Measurements from ENCODE around the gene BAHCC1. TPM values are rescaled to one million over a fixed set of nuclear protein-coding genes. Genes with fewer than 3 reads are reported as not detected.

The BAHCC1 gene
- total RNA-seq, 5 donors from 2014 or later (not counting 1 experiment from before 2014, with no cell fraction given): 0.23 to 0.82 (median 0.33) TPM

- Mint-ChIP-seq H3K4me1 (no peaks in the 10 kb centered on the region), H3K27ac (no peak overlapping the region), H3K36me3 (no peaks in the 10 kb centered on the region), H3K9me3 (no peaks in the 10 kb centered on the region), H3K27me3 (peaks cover 0 to under 1% of the 10 kb centered on the region in 2 donors), H3K4me3 (no peak overlapping the region)
- DNase-seq (peak in 3 of 35 experiments; percentile 17 to 34 (median 26)), ATAC-seq (replicated peaks in 1 of 4) (peak; percentile 34 to 67 (median 59))
- Histone ChIP-seq H3K27ac (ENCODE audit: low read length) (no peak overlapping the region), H3K4me1 (ENCODE audit: control insufficient read depth in 1 of 2, extremely low read depth in 1 of 2, insufficient read depth in 2 of 2, low read length in 2 of 2) (peaks cover 0 to 5% of the 10 kb centered on the region in 2 experiments), H3K9me3 (no peaks in the 10 kb centered on the region), H3K27me3 (replicated peaks in 1 of 2; ENCODE audit: control insufficient read depth in 2 of 2, extremely low read depth in 1 of 2, insufficient read depth in 2 of 2, low read length in 1 of 2) (peaks cover 0 to 8% of the 10 kb centered on the region in 2 experiments), H3K4me3 (ENCODE audit: control insufficient read depth in 1 of 2, extremely low read depth in 1 of 2, low read length in 1 of 2) (no peak overlapping the region), H3K36me3 (ENCODE audit: control insufficient read depth in 2 of 2, extremely low read depth in 1 of 2, insufficient read depth in 1 of 2, low read length in 1 of 2) (no peaks in the 10 kb centered on the region)
- WGBS (ENCODE audit: insufficient coverage): 94% methylated on average over 19 of the region's 28 CpGs
- ChIA-PET POLR2A (no interaction called here), CTCF (no interaction called here)
Measured at GRCh38 chr17:81471818-81472456, 76.7 kb downstream of the BAHCC1 start.

GRCh38 chr17:81473019-81473418 is 77.8 kb downstream of the BAHCC1 start:
- ATAC-seq (replicated peaks in 1 of 4) (no peak), DNase-seq (no peak)
- CTCF ChIA-PET: no interaction called here

DNA sequence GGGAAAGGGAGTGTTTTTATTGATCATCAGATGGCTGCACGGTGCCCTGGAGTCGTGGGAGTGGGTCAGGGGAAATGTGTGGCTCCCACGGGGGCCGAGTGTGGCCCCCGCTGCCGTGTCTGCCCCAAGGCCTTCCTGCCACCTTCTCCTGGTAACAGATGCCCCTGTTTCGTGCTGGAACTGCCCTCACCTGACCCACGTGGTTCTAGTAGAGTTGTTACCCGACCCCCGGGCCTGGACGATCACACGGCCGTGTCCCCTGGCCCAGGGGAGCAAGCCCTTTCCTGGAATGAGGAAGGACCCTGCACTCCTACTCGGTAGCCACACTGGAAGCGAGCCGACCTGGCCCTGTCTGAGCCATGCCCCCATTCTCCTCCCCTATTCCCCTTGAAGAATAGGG is 79.7 kb downstream of the BAHCC1 start:
- CTCF ChIA-PET: no interaction called here
- WGBS (ENCODE audit: insufficient coverage): 78% methylated on average over 14 of the region's 16 CpGs
- H3K9me3 Mint-ChIP-seq: no peaks in the 10 kb centered on the region

More at GRCh38 chr17:81473019-81473418, 77.8 kb downstream of the BAHCC1 start:
- H3K27me3 Mint-ChIP-seq: peaks cover 0 to 3% of the 10 kb centered on the region in 2 donors
- no peaks in the 10 kb centered on the region for H3K36me3 Mint-ChIP-seq
- no peaks in the 10 kb centered on the region for H3K4me1 Mint-ChIP-seq
- H3K27ac Mint-ChIP-seq: no peak overlapping the region
- no peaks in the 10 kb centered on the region for H3K9me3 Mint-ChIP-seq
- Histone ChIP-seq H3K9me3 (no peaks in the 10 kb centered on the region), H3K4me1 (ENCODE audit: control insufficient read depth in 1 of 2, extremely low read depth in 1 of 2, insufficient read depth in 2 of 2, low read length in 2 of 2) (peaks cover 0 to 5% of the 10 kb centered on the region in 2 experiments), H3K27me3 (replicated peaks in 1 of 2; ENCODE audit: control insufficient read depth in 2 of 2, extremely low read depth in 1 of 2, insufficient read depth in 2 of 2, low read length in 1 of 2) (peaks cover 0 to 9% of the 10 kb centered on the region in 2 experiments), H3K27ac (ENCODE audit: low read length) (no peak overlapping the region), H3K36me3 (ENCODE audit: control insufficient read depth in 2 of 2, extremely low read depth in 1 of 2, insufficient read depth in 1 of 2, low read length in 1 of 2) (no peaks in the 10 kb centered on the region), H3K4me3 (ENCODE audit: control insufficient read depth in 1 of 2, extremely low read depth in 1 of 2, low read length in 1 of 2) (no peak overlapping the region)
- 77% methylated on average over 5 of the region's 8 CpGs for WGBS (ENCODE audit: insufficient coverage)
- POLR2A ChIA-PET: no interaction called here
- no peak overlapping the region for H3K4me3 Mint-ChIP-seq

DNA sequence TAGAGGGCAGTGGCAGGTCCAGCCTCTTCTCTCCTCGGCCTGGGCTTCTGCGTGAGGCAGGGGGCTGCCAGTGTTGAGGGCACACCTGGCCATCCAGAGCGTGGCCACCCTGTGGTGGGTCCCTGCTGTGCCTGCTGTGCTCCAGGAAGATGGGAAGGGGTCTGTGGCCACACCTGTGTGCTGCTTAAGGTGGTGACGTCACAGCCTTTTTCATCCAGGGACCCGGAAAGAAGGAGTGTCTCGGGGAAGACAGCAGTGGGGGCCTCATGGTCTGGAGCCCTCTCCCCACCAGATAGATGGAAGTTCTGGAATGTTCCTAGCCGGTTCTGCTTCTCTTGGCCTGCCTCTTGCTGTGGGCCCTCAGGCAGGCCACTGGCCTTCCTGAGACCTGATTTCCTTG is 80.8 kb downstream of the BAHCC1 start:
- no peak for DNase-seq
- no peak overlapping the region for H3K4me3 Mint-ChIP-seq

More for the DNA sequence above, 79.7 kb downstream of the BAHCC1 start:
- Mint-ChIP-seq H3K27ac (no peak overlapping the region), H3K4me3 (no peak overlapping the region), H3K36me3 (no peaks in the 10 kb centered on the region), H3K27me3 (peaks cover 5 to 13% of the 10 kb centered on the region in 2 donors), H3K4me1 (no peaks in the 10 kb centered on the region)
- no peak overlapping the region for H3K27ac ChIP-seq (ENCODE audit: low read length)
- H3K36me3 ChIP-seq (ENCODE audit: control insufficient read depth in 2 of 2, extremely low read depth in 1 of 2, insufficient read depth in 1 of 2, low read length in 1 of 2): no peaks in the 10 kb centered on the region
- H3K4me3 ChIP-seq (ENCODE audit: control insufficient read depth in 1 of 2, extremely low read depth in 1 of 2, low read length in 1 of 2): no peak overlapping the region
- H3K4me1 ChIP-seq (ENCODE audit: control insufficient read depth in 1 of 2, extremely low read depth in 1 of 2, insufficient read depth in 2 of 2, low read length in 2 of 2): peaks cover 0 to 5% of the 10 kb centered on the region in 2 experiments
- peaks cover 0 to 18% of the 10 kb centered on the region in 2 experiments for H3K27me3 ChIP-seq (replicated peaks in 1 of 2; ENCODE audit: control insufficient read depth in 2 of 2, extremely low read depth in 1 of 2, insufficient read depth in 2 of 2, low read length in 1 of 2)
- DNase-seq: no peak
- ATAC-seq (replicated peaks in 1 of 4): no peak
- POLR2A ChIA-PET: no interaction called here
- no peaks in the 10 kb centered on the region for H3K9me3 ChIP-seq

DNA sequence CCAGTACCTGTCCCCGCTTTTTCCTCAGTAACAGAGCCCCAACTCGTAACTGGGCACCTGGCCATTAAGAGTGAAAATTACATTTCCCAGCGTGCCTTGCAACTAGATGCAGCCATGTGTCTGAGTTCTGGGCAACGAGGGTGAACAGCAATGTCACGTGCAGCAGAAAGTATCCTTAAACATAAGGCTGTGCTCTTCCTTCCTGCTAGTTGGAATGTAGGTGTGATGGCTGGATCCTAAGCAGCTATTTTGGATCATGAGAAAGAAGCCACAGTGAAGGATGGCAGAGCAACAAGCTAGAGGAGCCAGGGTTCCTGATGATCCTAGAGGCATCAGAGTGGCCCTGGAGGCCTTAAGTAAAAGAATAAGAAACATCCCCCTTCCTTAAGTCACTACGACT is 81.4 kb downstream of the BAHCC1 start:
- peaks cover 0 to 3% (median under 1%) of the 10 kb centered on the region in 3 donors for H3K4me1 Mint-ChIP-seq
- Histone ChIP-seq H3K4me1 (ENCODE audit: control insufficient read depth in 1 of 2, extremely low read depth in 1 of 2, insufficient read depth in 2 of 2, low read length in 2 of 2) (peaks cover 0 to 10% of the 10 kb centered on the region in 2 experiments), H3K4me3 (ENCODE audit: control insufficient read depth in 1 of 2, extremely low read depth in 1 of 2, low read length in 1 of 2) (no peak overlapping the region), H3K27me3 (replicated peaks in 1 of 2; ENCODE audit: control insufficient read depth in 2 of 2, extremely low read depth in 1 of 2, insufficient read depth in 2 of 2, low read length in 1 of 2) (peaks cover 0 to 30% of the 10 kb centered on the region in 2 experiments), H3K27ac (ENCODE audit: low read length) (no peak overlapping the region), H3K9me3 (no peaks in the 10 kb centered on the region), H3K36me3 (ENCODE audit: control insufficient read depth in 2 of 2, extremely low read depth in 1 of 2, insufficient read depth in 1 of 2, low read length in 1 of 2) (no peaks in the 10 kb centered on the region)
- no peak overlapping the region for H3K4me3 Mint-ChIP-seq
- no peaks in the 10 kb centered on the region for H3K9me3 Mint-ChIP-seq
- CTCF ChIA-PET: no interaction called here
- no peak for ATAC-seq (replicated peaks in 1 of 4)
- POLR2A ChIA-PET: no interaction called here
- H3K36me3 Mint-ChIP-seq: no peaks in the 10 kb centered on the region
- H3K27ac Mint-ChIP-seq: no peak overlapping the region
- DNase-seq: no peak
- H3K27me3 Mint-ChIP-seq: peaks cover 6 to 21% of the 10 kb centered on the region in 2 donors
- 91% methylated on average over 4 of the region's 6 CpGs for WGBS (ENCODE audit: insufficient coverage)

More for the DNA sequence above, 80.8 kb downstream of the BAHCC1 start:
- no peak overlapping the region for H3K27ac ChIP-seq (ENCODE audit: low read length)
- WGBS (ENCODE audit: insufficient coverage): 81% methylated on average over 5 of the region's 7 CpGs
- no peak overlapping the region for H3K4me3 ChIP-seq (ENCODE audit: control insufficient read depth in 1 of 2, extremely low read depth in 1 of 2, low read length in 1 of 2)
- H3K9me3 ChIP-seq: no peaks in the 10 kb centered on the region
- H3K36me3 ChIP-seq (ENCODE audit: control insufficient read depth in 2 of 2, extremely low read depth in 1 of 2, insufficient read depth in 1 of 2, low read length in 1 of 2): no peaks in the 10 kb centered on the region
- Mint-ChIP-seq H3K9me3 (no peaks in the 10 kb centered on the region), H3K27me3 (peaks cover 6 to 20% of the 10 kb centered on the region in 2 donors), H3K27ac (no peak overlapping the region), H3K4me1 (peaks cover 0 to 3% (median 0%) of the 10 kb centered on the region in 3 donors), H3K36me3 (no peaks in the 10 kb centered on the region)
- POLR2A ChIA-PET: no interaction called here
- peaks cover 0 to 8% of the 10 kb centered on the region in 2 experiments for H3K4me1 ChIP-seq (ENCODE audit: control insufficient read depth in 1 of 2, extremely low read depth in 1 of 2, insufficient read depth in 2 of 2, low read length in 2 of 2)
- CTCF ChIA-PET: no interaction called here
- ATAC-seq (replicated peaks in 1 of 4): no peak
- peaks cover 0 to 29% of the 10 kb centered on the region in 2 experiments for H3K27me3 ChIP-seq (replicated peaks in 1 of 2; ENCODE audit: control insufficient read depth in 2 of 2, extremely low read depth in 1 of 2, insufficient read depth in 2 of 2, low read length in 1 of 2)

- no peak overlapping the region for H3K27ac Mint-ChIP-seq
- DNase-seq (no peak), ATAC-seq (replicated peaks in 1 of 4) (no peak)
- Histone ChIP-seq H3K9me3 (no peaks in the 10 kb centered on the region), H3K4me3 (ENCODE audit: control insufficient read depth in 1 of 2, extremely low read depth in 1 of 2, low read length in 1 of 2) (no peak overlapping the region), H3K27ac (ENCODE audit: low read length) (no peak overlapping the region), H3K4me1 (ENCODE audit: control insufficient read depth in 1 of 2, extremely low read depth in 1 of 2, insufficient read depth in 2 of 2, low read length in 2 of 2) (peaks cover 0 to 12% of the 10 kb centered on the region in 2 experiments), H3K27me3 (replicated peaks in 1 of 2; ENCODE audit: control insufficient read depth in 2 of 2, extremely low read depth in 1 of 2, insufficient read depth in 2 of 2, low read length in 1 of 2) (peaks cover 0 to 36% of the 10 kb centered on the region in 2 experiments), H3K36me3 (ENCODE audit: control insufficient read depth in 2 of 2, extremely low read depth in 1 of 2, insufficient read depth in 1 of 2, low read length in 1 of 2) (no peaks in the 10 kb centered on the region)
- ChIA-PET CTCF (no interaction called here), POLR2A (no interaction called here)
- H3K9me3 Mint-ChIP-seq: no peaks in the 10 kb centered on the region
- WGBS (ENCODE audit: insufficient coverage): 61% methylated on average over 3 of the region's 7 CpGs
- H3K4me1 Mint-ChIP-seq: peaks cover 0 to 9% (median 3%) of the 10 kb centered on the region in 3 donors
- H3K36me3 Mint-ChIP-seq: no peaks in the 10 kb centered on the region
- H3K4me3 Mint-ChIP-seq: no peak overlapping the region
- H3K27me3 Mint-ChIP-seq: peaks cover 9 to 25% of the 10 kb centered on the region in 2 donors
Measured at GRCh38 chr17:81477173-81477572, 81.9 kb downstream of the BAHCC1 start.

Data from T-cell (primary cell).